MCF 10A (cell line): ENCODE data around the gene GOLGB1. TPM values are rescaled to one million over a fixed set of nuclear protein-coding genes. Genes with fewer than 3 reads are reported as not detected.

Source experiments
- BruUV-seq: library from RNA; stranded (reverse); fragments of 400-500 nt; replicated peaks from 2 replicates; lab custom pipeline; 2021; lab: Mats Ljungman, UMichigan
- CTCF ChIA-PET: fragments of 300-600 bp; sonication (Branson Sonifier 250); formaldehyde crosslinking; extraction: SDS; loops from one replicate; lab custom pipeline; 2021; ENCODE audit warnings: antibody characterized with exemption, inconsistent platforms; lab: Yijun Ruan, JAX
- POLR2A ChIA-PET: fragments of 300-600, 350-650 bp; sonication (Branson Sonifier 250); formaldehyde crosslinking; extraction: SDS; loops from one replicate; lab custom pipeline; 2020; ENCODE audit warnings: antibody characterized with exemption, inconsistent platforms; lab: Yijun Ruan, JAX
- DNase-seq: peaks from one replicate; pipeline ENCODE4 v3.0.0-alpha.2; 2018; ENCODE audit not compliant: unreplicated experiment
- H3K27ac Mint-ChIP-seq: one replicate; pipeline ENCODE4 v1.8.0; 2022; ENCODE audit warnings: mild to moderate bottlenecking, low read depth, mixed read lengths; ENCODE audit not compliant: unreplicated experiment
- H3K27me3 Mint-ChIP-seq: one replicate; pipeline ENCODE4 v1.8.0; 2022; ENCODE audit warnings: mixed read lengths; ENCODE audit not compliant: insufficient read depth, unreplicated experiment
- H3K36me3 Mint-ChIP-seq: one replicate; pipeline ENCODE4 v1.8.0; 2022; ENCODE audit warnings: mild to moderate bottlenecking, moderate library complexity, mixed read lengths; ENCODE audit not compliant: insufficient read depth, unreplicated experiment
- H3K4me1 Mint-ChIP-seq: one replicate; pipeline ENCODE4 v1.8.0; 2022; ENCODE audit warnings: mixed read lengths; ENCODE audit not compliant: insufficient read depth, unreplicated experiment
- H3K4me3 Mint-ChIP-seq: one replicate; pipeline ENCODE4 v1.8.0; 2022; ENCODE audit warnings: mild to moderate bottlenecking, moderate library complexity, mixed read lengths; ENCODE audit not compliant: unreplicated experiment
- H3K9me3 Mint-ChIP-seq: one replicate; pipeline ENCODE4 v1.8.0; 2022; ENCODE audit warnings: mixed read lengths; ENCODE audit not compliant: unreplicated experiment
- intact Hi-C: fragments of 100-400 bp; cut with micrococcal nuclease; formaldehyde crosslinking; loops from 2 replicates; pipeline ENCODE4 v1.14.1; 2022
- total RNA-seq: library from RNA; stranded (reverse); gene quantifications from 2 replicates; pipeline ENCODE4 v1.2.3, GENCODE V29; 2022
- TF ChIP-seq, protein P1 (sequence below): fragments of 200-600 bp; IDR thresholded peaks from one replicate; pipeline ENCODE4 v1.8.0; 2022; ENCODE audit warnings: antibody characterized with exemption, mild to moderate bottlenecking; ENCODE audit not compliant: unreplicated experiment

The GOLGB1 gene
- total RNA-seq, 1 experiment from 2014 or later, result 62.4 TPM

DNA sequence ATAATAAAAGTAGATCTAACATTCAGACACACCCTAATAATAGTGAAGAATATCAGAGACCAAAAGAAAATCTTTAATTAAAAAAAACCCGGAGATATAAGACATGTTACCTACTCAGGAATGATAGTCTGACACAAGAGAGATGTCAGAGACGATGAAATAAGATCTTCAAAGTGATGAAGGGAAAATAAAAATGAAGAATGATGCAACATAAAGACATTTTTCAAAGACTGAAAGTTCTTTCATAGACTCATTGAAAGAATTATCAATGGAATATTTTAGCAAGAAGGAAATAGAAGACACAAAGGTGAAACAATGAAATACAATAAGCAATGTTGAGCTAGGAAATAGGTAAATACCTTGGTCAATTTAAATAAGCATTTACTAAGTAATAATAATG lies 108.4 kb downstream of the GOLGB1 start:
- no peak overlapping the region for H3K4me3 Mint-ChIP-seq
- CTCF ChIA-PET, result interaction anchor here (1.1 kb wide), 1 partner anchor 10 kb away, joined by 4 read pairs; no protein-coding TSS in a partner anchor
- no TSS peak for BruUV-seq
- peaks cover 8% of the 10 kb centered on the region for H3K4me1 Mint-ChIP-seq
- H3K9me3 Mint-ChIP-seq, result no peaks in the 10 kb centered on the region
- POLR2A ChIA-PET, result no interaction called here
- no peaks in the 10 kb centered on the region for H3K36me3 Mint-ChIP-seq
- DNase-seq, result no peak
- no peak overlapping the region for H3K27ac Mint-ChIP-seq
- TF ChIP-seq, protein P1, sequence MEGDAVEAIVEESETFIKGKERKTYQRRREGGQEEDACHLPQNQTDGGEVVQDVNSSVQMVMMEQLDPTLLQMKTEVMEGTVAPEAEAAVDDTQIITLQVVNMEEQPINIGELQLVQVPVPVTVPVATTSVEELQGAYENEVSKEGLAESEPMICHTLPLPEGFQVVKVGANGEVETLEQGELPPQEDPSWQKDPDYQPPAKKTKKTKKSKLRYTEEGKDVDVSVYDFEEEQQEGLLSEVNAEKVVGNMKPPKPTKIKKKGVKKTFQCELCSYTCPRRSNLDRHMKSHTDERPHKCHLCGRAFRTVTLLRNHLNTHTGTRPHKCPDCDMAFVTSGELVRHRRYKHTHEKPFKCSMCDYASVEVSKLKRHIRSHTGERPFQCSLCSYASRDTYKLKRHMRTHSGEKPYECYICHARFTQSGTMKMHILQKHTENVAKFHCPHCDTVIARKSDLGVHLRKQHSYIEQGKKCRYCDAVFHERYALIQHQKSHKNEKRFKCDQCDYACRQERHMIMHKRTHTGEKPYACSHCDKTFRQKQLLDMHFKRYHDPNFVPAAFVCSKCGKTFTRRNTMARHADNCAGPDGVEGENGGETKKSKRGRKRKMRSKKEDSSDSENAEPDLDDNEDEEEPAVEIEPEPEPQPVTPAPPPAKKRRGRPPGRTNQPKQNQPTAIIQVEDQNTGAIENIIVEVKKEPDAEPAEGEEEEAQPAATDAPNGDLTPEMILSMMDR, result no peak
- no peaks in the 10 kb centered on the region for H3K27me3 Mint-ChIP-seq
- intact Hi-C loops, result no loop called here

DNA sequence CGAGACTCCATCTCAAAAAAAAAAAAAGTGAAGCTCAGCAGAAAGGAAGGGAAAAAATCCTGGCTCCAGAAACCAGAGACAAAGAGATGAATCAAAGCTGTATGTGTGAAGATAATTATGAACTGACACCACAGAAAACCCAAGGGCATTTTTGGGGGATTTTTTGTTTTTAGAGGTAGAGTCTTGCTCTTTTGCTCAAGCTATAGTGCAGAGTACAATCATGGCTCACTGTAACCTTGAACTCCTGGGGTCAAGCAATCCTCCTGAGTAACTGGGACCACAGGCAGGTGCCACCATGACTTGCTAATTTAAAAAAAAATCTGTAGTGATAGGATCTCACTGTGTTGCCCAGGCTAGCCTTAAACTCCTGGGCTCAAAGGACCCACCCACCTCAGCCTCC lies 111.6 kb downstream of the GOLGB1 start:
- TF ChIP-seq, protein P1, result no peak
- intact Hi-C loops, result no loop called here
- Mint-ChIP-seq H3K27me3 (no peaks in the 10 kb centered on the region), H3K9me3 (peaks cover 7% of the 10 kb centered on the region), H3K4me3 (no peak overlapping the region), H3K27ac (no peak overlapping the region), H3K4me1 (peaks cover 8% of the 10 kb centered on the region), H3K36me3 (no peaks in the 10 kb centered on the region)
- no peak for DNase-seq
- BruUV-seq, result no TSS peak
- ChIA-PET CTCF (interaction anchor here (0.6 to 0.8 kb wide), 3 partner anchors 10 to 31 kb away, joined by 3 read pairs; no protein-coding TSS in a partner anchor), POLR2A (interaction anchor here (0.5 to 0.7 kb wide), 2 partner anchors 130 to 934 kb away, joined by 3 to 4 read pairs; no protein-coding TSS in a partner anchor)

DNA sequence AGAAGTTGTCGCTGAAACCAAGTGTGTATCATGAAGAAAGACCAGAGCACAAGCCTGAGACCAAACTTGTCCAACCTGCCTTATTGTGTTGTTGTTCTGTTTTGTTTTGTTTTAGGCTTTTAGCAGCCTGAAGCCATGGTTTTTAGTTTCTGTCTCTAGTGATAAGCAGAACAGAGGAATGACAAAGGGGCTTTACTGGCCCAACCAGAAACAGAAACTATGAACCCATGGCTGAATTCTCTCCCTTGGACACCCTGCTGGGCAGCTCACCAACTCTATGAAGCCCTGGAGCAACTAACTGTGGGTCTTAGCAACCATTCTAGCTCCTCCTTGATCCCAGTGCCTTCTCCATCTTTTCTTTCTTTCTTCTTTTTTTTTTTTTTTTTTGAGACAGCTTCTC lies 119.2 kb downstream of the GOLGB1 start:
- Mint-ChIP-seq H3K4me1 (no peaks in the 10 kb centered on the region), H3K4me3 (no peak overlapping the region), H3K36me3 (no peaks in the 10 kb centered on the region), H3K9me3 (peaks cover 7% of the 10 kb centered on the region), H3K27me3 (no peaks in the 10 kb centered on the region), H3K27ac (no peak overlapping the region)
- BruUV-seq, result no TSS peak
- TF ChIP-seq, protein P1, result no peak
- no peak for DNase-seq
- intact Hi-C loops, result no loop called here
- ChIA-PET CTCF (interaction anchor here (0.6 to 0.7 kb wide), 3 partner anchors 21 to 1072 kb away, joined by 3 to 4 read pairs (median 3); no protein-coding TSS in a partner anchor), POLR2A (interaction anchor here (1.2 kb wide), 1 partner anchor 12 kb away, joined by 3 read pairs; no protein-coding TSS in a partner anchor)

DNA sequence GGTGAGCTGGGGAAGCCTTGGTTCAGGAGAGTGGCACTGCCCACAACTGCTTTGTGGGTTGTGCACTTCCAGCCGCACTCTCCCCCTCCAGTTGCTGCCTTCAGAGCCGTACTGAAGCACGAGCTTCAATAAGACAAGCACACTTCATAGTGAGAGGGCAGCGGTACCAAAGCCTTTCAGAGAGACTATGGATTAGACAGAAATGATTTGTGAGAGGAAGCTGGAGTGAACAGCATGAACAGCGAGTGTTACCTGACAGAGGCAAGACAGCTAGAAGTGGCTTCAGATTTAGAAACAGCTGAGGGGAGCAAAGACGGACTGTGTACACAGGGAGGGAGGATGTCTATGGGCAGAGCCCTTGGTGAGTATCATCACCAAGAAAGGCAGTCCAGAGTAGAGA lies 119.9 kb downstream of the GOLGB1 start:
- TF ChIP-seq, protein P1, result no peak
- DNase-seq, result no peak
- H3K27ac Mint-ChIP-seq, result no peak overlapping the region
- H3K4me3 Mint-ChIP-seq, result no peak overlapping the region
- no TSS peak for BruUV-seq
- peaks cover 4% of the 10 kb centered on the region for H3K36me3 Mint-ChIP-seq
- no peaks in the 10 kb centered on the region for H3K4me1 Mint-ChIP-seq
- CTCF ChIA-PET, result no interaction called here
- H3K9me3 Mint-ChIP-seq, result no peaks in the 10 kb centered on the region
- POLR2A ChIA-PET, result no interaction called here
- no peaks in the 10 kb centered on the region for H3K27me3 Mint-ChIP-seq
- intact Hi-C loops, result no loop called here
